Left lung (tissue), 10 donors: ENCODE data around the gene IL1R2. TPM values are rescaled to one million over a fixed set of nuclear protein-coding genes. Genes with fewer than 3 reads are reported as not detected.
A peak's percentile ranks its signal among the peaks of the same experiment; 100 is the strongest.

Experiments used
- ATAC-seq: fragments of 200-7000 bp; cut with Tn5 transposase; one replicate; pipeline ENCODE4 v1.9.1; 2020; ENCODE audit warnings: moderate library complexity
- DNase-seq, 4 donors: peaks; one replicate each; pipeline ENCODE4 v3.0.0-alpha.2; 2013 to 2020
- H3K27ac ChIP-seq, 2 donors: fragments of 200-600 bp; sonication (generic) in 1 of 2; one replicate each; pipeline versions ENCODE4 v1.5.0 to v1.8.0; 2020 to 2021
- H3K27me3 ChIP-seq, 2 donors: fragments of 200-600 bp; sonication (generic) in 1 of 2; one replicate each; pipeline versions ENCODE4 v1.5.0 to v1.8.0; 2020 to 2021
- H3K36me3 ChIP-seq, 2 donors: fragments of 200-600 bp; sonication (generic) in 1 of 2; one replicate each; pipeline versions ENCODE4 v1.5.0 to v1.8.0; 2020 to 2021
- H3K4me1 ChIP-seq, 2 donors: fragments of 200-600 bp; one replicate each; pipeline ENCODE4 v1.8.0; 2021
- H3K4me3 ChIP-seq, 2 donors: fragments of 200-600 bp; sonication (generic) in 1 of 2; one replicate each; pipeline versions ENCODE4 v1.5.0 to v1.8.0; 2020 to 2021; ENCODE audit warnings: mild to moderate bottlenecking in 1 of 2
- H3K9me3 ChIP-seq, 2 donors: fragments of 200-600 bp; sonication (generic) in 1 of 2; one replicate each; pipeline versions ENCODE4 v1.5.0 to v1.8.0; 2020 to 2021
- CTCF ChIP-seq, 2 donors: fragments of 200-600 bp; sonication (generic) in 1 of 2; IDR thresholded peaks; one replicate each; pipeline versions ENCODE4 v1.5.0 to v1.8.0; 2021; ENCODE audit warnings: antibody characterized with exemption in 2 of 2
- intact Hi-C, 2 donors: fragments of 100-400 bp; cut with DNase I; formaldehyde crosslinking; loops; one replicate each; pipeline versions ENCODE4 v1.11.2 to v1.14.2; 2022
- polyA plus RNA-seq, 6 donors: library from polyadenylated mRNA; unstranded; fragments of 120-200 nt; gene quantifications; one replicate each; pipeline ENCODE4 v1.2.1, GENCODE V29; 2013; ENCODE audit not compliant: insufficient read length in 6 of 6
- total RNA-seq, 2 donors: library from RNA; stranded (reverse); fragmentation: NEBNext Ultra II Directional; extraction: Animal tissue kit (Norgen Biotek cat#: 25700); gene quantifications; one replicate each; pipeline ENCODE4 v1.2.1, GENCODE V29; 2021
- donor health status: DM: no; HTN: yes; CAD: no.
- donor health status: DM: no; HTN: no; CAD: no.

IL1R2 gene
- total and polyA plus RNA-seq, 8 donors = 0.52 to 195 (median 0.80) TPM

GRCh38 chr2:102055346-102055990 lies 63.7 kb downstream of the IL1R2 start:
- intact Hi-C loops = no loop called here
- Histone ChIP-seq H3K4me3 (no peak overlapping the region), H3K4me1 (peaks cover 34 to 46% of the 10 kb centered on the region in 2 donors), H3K27ac (peak overlapping the region; percentile 43 to 67), H3K27me3 (no peaks in the 10 kb centered on the region), H3K9me3 (no peaks in the 10 kb centered on the region), H3K36me3 (peaks cover 0 to 32% of the 10 kb centered on the region in 2 donors)
- TF ChIP-seq CTCF (IDR thresholded peaks at IDR 0.05) = no peak
- ATAC-seq (peak; percentile 41), DNase-seq (no peak)

- no peak overlapping the region for H3K4me3 ChIP-seq
- DNase-seq = no peak
- intact Hi-C loops = no loop called here
- H3K27me3 ChIP-seq = no peaks in the 10 kb centered on the region
- peaks cover 0 to 33% of the 10 kb centered on the region in 2 donors for H3K36me3 ChIP-seq
- no peak for TF ChIP-seq CTCF (IDR thresholded peaks at IDR 0.05)
- H3K27ac ChIP-seq = peak overlapping the region; percentile 43 to 67
- peak; percentile 36 for ATAC-seq
- H3K4me1 ChIP-seq = peaks cover 31 to 46% of the 10 kb centered on the region in 2 donors
- no peaks in the 10 kb centered on the region for H3K9me3 ChIP-seq
Observed at GRCh38 chr2:102056079-102056581, 64.4 kb downstream of the IL1R2 start.

DNA sequence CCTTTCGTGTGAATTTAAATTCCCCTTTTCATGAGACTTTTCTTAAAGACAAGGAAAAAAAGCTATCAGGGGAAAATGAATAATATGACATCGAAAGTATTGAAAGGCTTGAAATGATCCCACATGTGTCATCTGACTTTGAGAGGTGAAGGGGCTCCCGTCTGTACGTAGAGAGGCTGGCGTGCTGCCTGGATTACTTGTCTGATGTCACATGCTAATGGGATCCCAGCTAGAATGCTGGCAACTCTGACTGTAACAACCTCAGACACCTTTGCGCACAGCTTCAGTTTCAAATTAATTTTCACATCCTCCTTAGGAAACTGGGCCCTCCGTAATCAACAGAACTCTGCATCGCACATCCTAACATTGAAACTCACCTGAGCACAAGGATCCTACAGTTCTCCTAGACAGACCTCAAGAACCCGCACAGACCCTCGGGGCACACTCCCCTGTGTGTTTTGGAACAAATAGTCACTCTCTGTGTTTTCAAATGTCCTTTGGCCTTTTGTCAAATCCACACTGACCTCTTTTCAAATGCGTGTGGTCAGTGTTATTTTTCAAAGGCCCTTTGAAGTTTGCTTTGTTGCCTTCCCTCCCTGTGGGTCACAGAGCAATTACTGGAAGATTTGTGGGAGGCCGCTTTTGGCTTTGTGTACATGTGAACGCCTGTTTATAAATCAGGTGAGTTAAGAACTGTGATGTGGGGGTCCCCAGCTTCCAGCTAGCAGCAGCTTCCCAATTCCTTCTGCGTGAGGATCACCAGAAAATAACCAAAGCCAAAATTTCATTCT lies 65.9 kb downstream of the IL1R2 start:
- no peak overlapping the region for H3K4me3 ChIP-seq
- ATAC-seq (no peak), DNase-seq (no peak)
- intact Hi-C loops = no loop called here
- H3K4me1 ChIP-seq = peaks cover 21 to 46% of the 10 kb centered on the region in 2 donors
- H3K9me3 ChIP-seq = no peaks in the 10 kb centered on the region
- no peaks in the 10 kb centered on the region for H3K27me3 ChIP-seq
- TF ChIP-seq CTCF (IDR thresholded peaks at IDR 0.05) = no peak
- peaks cover 0 to 32% of the 10 kb centered on the region in 2 donors for H3K36me3 ChIP-seq
- H3K27ac ChIP-seq = peak overlapping the region in 1 of 2 donors; percentile 67

GRCh38 chr2:102058293-102058833 lies 66.6 kb downstream of the IL1R2 start:
- peaks cover 28 to 46% of the 10 kb centered on the region in 2 donors for H3K4me1 ChIP-seq
- no peaks in the 10 kb centered on the region for H3K27me3 ChIP-seq
- intact Hi-C loops = no loop called here

More at GRCh38 chr2:102058293-102058833, 66.6 kb downstream of the IL1R2 start:
- Histone ChIP-seq H3K4me3 (no peak overlapping the region), H3K27ac (peak overlapping the region in 1 of 2 donors; percentile 67), H3K9me3 (no peaks in the 10 kb centered on the region), H3K36me3 (peaks cover 0 to 32% of the 10 kb centered on the region in 2 donors)
- DNase-seq (no peak), ATAC-seq (no peak)
- TF ChIP-seq CTCF (IDR thresholded peaks at IDR 0.05) = no peak
